ENCODE data around the gene ENGASE.

Gene ENGASE

GRCh38 chr17:79079421-79080200 lies 5.0 kb downstream of the ENGASE start:
- no peak for DNase-seq

- peak in 3 of 51 donors; percentile 10 to 43 (median 13) for DNase-seq
These were observed 5.7 kb downstream of the ENGASE start for GRCh38 chr17:79080349-79080748.

DNA sequence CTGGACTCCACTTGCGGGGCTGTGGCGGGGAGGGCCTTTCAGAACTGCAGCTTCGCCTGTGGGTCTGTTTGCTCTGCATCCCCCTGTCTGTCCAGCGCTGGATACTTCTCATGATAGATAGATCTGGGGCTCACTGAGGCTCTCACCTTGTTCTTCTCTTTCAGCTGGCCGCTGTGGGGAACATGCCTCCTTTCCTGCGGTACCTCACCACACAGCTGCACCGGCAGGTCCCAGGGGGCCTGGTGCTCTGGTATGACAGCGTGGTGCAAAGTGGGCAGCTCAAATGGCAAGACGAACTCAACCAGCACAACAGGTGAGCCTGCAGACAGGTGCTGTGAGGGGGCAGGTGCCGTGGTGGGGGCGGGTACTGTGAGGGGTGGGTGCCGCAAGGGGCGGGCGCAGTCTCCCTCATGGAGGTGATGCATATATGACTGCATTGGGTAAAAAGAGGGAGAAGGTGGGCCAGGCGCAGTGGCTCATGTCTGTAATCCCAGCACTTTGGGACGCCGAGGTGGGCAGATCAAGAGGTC lies 6.2 kb downstream of the ENGASE start:
- no peak for DNase-seq

- no peak for DNase-seq
These were observed 7.1 kb downstream of the ENGASE start for GRCh38 chr17:79081571-79082276.

- peak in 15 of 51 donors; percentile 7 to 59 (median 21) for DNase-seq
These were observed 7.9 kb downstream of the ENGASE start for GRCh38 chr17:79082311-79083190.

DNA sequence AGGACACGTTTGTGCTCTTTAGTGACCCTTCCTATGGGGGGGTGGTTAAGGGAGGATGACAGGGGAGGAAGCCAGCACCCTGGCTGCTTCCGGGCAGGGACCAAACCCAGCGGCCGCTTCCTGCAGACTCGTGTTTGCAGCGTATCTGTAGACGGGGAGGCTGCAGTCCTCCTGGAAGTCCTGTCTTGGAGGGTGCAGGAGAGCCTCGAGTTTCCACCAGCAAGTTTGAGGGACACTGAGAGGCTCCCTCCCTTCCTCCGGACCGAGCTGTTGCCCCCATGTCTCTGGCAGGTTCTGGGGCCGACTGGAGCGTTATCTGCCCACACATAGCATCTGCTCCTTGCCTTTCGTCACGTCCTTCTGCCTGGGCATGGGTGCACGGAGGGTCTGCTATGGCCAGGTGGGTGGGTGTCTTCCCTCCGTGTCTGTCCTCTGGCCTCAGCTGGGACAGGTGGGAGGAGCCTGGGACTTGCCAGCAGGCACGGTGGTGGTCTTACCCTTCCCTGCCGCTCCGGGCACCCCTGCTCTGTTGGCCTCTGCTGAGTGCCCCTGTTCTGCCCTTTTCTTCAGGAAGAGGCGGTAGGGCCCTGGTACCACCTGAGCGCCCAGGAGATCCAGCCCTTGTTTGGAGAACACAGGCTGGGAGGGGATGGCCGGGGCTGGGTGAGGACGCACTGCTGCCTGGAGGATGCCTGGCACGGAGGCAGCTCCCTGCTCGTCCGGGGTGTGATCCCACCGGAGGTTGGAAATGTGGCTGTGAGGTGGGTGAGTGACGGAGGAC lies 8.8 kb downstream of the ENGASE start:
- DNase-seq = no peak

- no peak for DNase-seq
These were observed 9.9 kb downstream of the ENGASE start for GRCh38 chr17:79084291-79085153.

- DNase-seq = no peak
These were observed 10.7 kb downstream of the ENGASE start for GRCh38 chr17:79085154-79085920.

- no peak for DNase-seq
These were observed 11.4 kb downstream of the ENGASE start for GRCh38 chr17:79085921-79086551.

DNA sequence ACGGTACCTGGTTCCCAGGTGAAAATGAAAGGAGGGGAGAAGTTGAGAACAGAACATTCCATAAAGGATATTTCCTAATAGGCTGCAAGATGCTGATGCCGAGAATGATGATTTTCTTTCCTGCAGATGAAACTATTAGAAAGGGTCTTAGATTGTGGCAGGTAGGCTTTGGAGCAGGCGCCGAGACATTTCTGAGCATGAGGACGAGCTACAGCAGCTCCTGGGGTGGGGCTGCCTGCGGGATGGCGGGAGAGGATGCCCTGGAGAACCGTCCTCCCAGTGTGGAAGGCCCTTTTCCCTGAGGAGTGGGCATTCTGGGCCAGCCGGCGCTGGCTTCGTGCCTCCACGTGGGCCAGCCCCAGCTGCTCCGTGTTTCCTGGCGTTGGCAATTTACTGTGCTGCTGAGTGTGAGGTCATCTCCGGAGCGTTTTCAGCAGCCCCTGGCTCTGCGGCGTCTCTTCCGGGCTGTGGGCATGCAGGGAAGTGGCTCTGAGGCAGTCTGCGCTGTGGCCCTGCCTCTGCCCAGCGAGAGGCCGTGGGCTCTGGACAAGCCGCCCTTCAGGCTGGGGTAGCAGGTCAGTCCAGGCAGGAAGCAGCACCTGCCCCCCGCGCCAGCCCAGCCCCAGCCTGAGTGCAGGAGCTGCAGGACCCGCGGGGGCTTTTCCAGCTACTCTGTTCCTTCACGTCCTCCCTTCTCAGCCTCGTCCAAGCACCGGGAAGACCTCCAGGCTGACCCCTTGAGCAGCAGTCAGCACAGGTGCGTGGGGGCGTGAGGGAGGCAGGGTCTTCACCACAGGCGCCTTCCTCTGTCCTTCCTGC lies 12.2 kb downstream of the ENGASE start:
- DNase-seq = no peak

DNA sequence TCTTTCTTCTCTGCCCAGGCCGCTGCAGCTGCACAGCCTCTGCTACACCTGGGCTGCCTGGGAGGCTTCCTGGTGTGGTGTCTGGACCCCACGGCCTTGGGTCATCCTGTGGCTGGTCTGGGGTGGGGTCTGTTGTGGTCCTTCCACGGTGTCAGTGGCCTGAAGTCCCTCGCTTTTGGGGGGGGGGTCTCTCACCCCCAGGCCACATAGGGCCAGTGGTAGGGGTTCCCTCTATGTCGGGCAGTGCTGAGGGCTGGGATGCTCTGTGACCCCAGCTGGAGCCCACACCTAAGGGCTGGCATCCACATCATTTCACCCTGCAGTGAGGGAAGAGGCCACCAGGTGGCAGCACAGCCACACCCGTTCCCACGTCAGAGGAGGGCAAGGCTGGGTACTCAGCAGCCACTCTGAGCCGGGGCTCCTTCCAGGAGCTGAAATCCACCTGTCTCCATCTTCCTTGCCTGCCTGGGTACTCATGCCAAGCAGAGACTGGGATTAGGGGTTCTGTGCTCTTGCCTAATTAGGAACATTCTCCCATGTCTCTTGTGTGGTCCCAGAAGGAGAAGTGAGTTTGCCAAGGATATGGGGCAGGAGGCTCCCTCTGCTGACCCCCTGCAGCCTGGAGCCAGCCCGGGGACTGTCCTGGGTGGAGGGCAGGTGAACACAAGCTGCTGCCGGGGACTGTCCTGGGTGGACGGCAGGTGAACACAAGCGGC lies 13.0 kb downstream of the ENGASE start:
- DNase-seq = peak in 47 of 51 donors; percentile 7 to 80 (median 48)

DNA sequence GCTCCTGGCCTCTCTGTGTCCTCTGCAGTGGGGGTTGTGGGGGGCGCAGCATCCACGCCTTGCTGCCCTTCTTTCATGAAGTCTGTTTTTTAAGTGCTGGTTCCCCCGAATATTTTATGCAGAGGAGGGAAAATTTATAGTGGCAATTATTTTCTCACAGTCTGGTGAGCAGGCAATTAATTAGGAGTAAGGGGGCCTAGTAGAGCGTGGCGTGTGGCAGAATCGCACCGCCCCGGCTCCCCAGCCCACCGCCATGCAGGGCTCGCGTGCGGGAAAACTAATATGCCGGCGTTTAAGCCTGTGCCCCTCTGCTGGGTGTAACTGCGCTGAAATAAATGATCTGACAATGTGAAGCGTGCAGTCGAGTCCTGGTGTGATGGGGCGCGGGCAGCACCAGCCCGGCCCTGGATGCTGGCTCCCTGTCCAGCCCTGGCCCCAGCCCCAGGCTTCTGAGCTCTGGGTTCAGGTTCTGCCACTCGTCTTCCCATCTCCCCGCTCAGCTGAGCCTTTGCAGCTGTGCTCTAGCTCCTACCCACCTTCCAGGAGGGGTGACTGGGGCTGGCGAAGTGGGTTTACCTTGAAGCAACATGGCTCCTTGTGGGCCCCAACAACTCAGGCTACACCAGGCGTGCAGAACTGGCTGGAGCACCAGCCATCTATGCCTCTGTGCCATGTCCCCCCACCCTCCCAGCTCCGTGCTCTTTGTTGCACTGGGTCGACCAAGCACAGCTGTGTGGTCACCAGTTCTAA lies 13.8 kb downstream of the ENGASE start:
- DNase-seq = no peak

DNA sequence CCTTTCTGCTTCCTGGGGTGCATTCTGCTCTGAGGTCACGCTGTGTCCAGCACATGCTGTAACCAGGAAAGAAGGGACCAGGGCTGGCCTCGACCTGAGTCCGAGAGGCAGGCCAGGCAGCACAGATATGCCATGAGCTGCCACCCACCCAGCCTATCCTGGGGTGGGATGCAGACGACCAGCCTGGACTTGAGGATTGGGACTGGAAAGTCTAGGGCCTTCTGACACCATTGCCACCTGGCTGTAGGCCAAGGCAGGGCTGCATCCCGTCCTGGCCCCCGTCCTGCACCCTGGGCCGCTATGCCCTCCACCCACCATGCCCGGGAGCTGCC lies 14.3 kb downstream of the ENGASE start:
- DNase-seq = no peak

DNA sequence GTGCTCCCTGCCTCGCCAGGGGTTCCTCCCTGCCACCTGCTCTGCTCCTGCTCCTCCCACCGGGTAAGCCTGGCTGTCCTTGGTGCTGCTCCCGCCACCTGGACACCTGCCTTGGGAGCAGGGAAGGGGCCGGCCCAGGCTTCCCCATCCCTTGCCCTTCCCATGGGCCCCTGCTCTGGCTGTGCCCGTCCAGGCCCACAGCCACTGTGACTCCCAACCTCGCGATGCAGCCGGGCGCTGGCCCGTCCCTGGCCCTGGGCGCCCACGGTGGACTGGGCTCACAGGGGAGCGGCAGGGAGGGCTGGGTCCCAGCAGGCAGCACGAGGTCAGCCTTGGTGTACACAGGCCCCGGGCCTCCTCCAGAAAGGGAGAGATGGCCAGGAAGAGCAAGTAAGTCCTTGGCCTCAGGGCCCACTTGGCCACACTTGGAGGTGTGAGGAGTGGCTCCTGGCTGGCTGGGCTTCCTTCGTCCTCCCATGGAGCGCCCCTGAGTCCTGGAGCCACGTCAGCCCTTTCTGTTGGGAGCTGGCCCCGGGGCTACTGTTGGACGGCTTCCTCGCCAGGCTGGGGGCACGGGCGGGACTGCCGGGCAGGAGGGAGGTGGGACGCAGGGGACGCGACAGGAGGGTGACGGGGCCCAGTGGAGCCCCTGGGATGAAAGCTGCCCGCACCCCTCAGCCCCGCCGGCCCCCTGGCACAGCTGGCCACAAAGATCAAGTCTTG lies 15.3 kb downstream of the ENGASE start:
- DNase-seq = peak in 1 of 51 donors; percentile 14

DNA sequence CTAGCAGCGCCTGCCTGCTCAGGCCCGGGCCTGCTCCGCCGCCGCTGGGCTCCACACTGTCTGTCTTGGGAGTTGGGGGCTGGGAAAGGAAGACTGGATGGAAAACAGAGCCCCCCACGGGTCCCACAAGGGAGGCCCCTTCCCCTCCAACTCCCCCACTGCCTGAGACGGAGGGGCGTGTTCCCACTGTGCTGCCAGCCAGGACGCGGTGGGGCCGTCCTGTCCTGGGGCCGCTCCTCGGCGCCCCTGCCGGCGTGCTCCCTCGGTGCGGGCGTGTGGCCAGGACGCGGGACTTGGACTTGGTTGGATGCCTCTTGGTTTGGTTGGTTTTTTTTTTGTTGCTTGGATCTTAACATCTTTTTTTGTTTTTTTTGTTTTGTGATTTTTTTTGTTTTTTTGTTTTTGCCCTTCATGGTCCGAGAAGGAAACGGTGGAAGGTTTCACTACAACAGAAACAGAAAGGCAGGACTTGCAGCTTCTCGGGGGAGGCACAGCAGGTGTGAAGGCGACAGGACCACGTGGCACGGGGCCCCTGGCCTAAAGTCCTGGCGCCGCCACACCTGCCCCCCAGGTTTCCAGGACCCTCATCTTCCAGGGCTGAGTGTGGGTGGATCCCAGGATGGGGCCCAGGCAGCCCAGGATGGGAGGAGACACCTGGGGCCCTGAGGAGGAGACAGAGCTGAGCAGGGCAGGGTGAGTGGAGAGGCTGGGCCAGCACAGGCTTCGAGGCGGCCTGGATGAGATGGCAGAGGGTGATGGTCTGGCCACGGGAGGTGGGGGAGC lies 16.0 kb downstream of the ENGASE start:
- peak in 2 of 51 donors; percentile 32 to 47 for DNase-seq

Measured in hypothalamus (tissue), 51 donors.